WTC11 (cell line): ENCODE measurements around the gene SDF2. TPM values are rescaled to one million over a fixed set of nuclear protein-coding genes. Genes with fewer than 3 reads are reported as not detected.

Experiments
- ATAC-seq: fragments of 200-7000 bp; cut with Tn5 transposase; 2 replicates; pipeline ENCODE4 v1.10.0; 2021; ENCODE audit warnings: mild to moderate bottlenecking, moderate library complexity
- CTCF ChIA-PET: fragments of 300-600 bp; sonication (Branson Sonifier 250); formaldehyde crosslinking; loops from one replicate; lab custom pipeline; 2021; ENCODE audit warnings: antibody characterized with exemption; lab: Charles Lee
- POLR2A ChIA-PET: fragments of 350-600 bp; sonication (Branson Sonifier 250); formaldehyde crosslinking; loops from one replicate; lab custom pipeline; 2021; ENCODE audit warnings: antibody characterized with exemption; lab: Charles Lee
- DNase-seq: peaks from one replicate; pipeline ENCODE4 v3.0.0; 2021; ENCODE audit warnings: low spot score
- H3K27ac Mint-ChIP-seq: 2 replicates; pipeline ENCODE4 v1.8.0; 2021; ENCODE audit warnings: mixed read lengths
- H3K27me3 Mint-ChIP-seq: 2 replicates; pipeline ENCODE4 v1.8.0; 2021; ENCODE audit warnings: low read depth, mild to moderate bottlenecking, moderate library complexity, mixed read lengths
- H3K36me3 Mint-ChIP-seq: 2 replicates; pipeline ENCODE4 v1.8.0; 2021; ENCODE audit warnings: mixed read lengths
- H3K4me1 Mint-ChIP-seq: 2 replicates; pipeline ENCODE4 v1.8.0; 2022; ENCODE audit warnings: mixed read lengths
- H3K4me3 Mint-ChIP-seq: 2 replicates; pipeline ENCODE4 v1.8.0; 2021; ENCODE audit warnings: mild to moderate bottlenecking, moderate library complexity, mixed read lengths
- H3K9me3 Mint-ChIP-seq: 2 replicates; pipeline ENCODE4 v1.8.0; 2021; ENCODE audit warnings: mixed read lengths
- ARID4B ChIP-seq: sonication (generic); formaldehyde crosslinking; IDR thresholded peaks from 2 replicates; pipeline ENCODE4 v1.8.0; 2023; ENCODE audit warnings: missing genetic modification reagents, mild to moderate bottlenecking, borderline replicate concordance
- CBFB ChIP-seq: sonication (generic); formaldehyde crosslinking; IDR thresholded peaks from 2 replicates; pipeline ENCODE4 v1.8.1; 2022; ENCODE audit warnings: mild to moderate bottlenecking, low read depth, missing genetic modification reagents
- CREB1 ChIP-seq: sonication (generic); formaldehyde crosslinking; IDR thresholded peaks from 2 replicates; pipeline ENCODE4 v1.8.0; 2023; ENCODE audit warnings: mild to moderate bottlenecking, missing genetic modification reagents
- ESRRA ChIP-seq: sonication (generic); formaldehyde crosslinking; IDR thresholded peaks from 2 replicates; pipeline ENCODE4 v1.8.1; 2022; ENCODE audit warnings: mild to moderate bottlenecking, missing genetic modification reagents, borderline replicate concordance
- GTF2I ChIP-seq: fragments of 250-450 bp; sonication (Bioruptor Pico); conservative IDR thresholded peaks from 2 replicates; pipeline ENCODE4 v1.4.0; 2021; ENCODE audit warnings: mild to moderate bottlenecking
- HMGA2 ChIP-seq: fragments of 250-450 bp; sonication (Bioruptor Pico); IDR thresholded peaks from 2 replicates; pipeline ENCODE4 v1.4.0; 2021; ENCODE audit warnings: mild to moderate bottlenecking, moderate library complexity
- IRF1 ChIP-seq: sonication (generic); formaldehyde crosslinking; IDR thresholded peaks from 2 replicates; pipeline ENCODE4 v1.8.0; 2023; ENCODE audit warnings: missing genetic modification reagents
- MAX ChIP-seq: sonication (generic); formaldehyde crosslinking; IDR thresholded peaks from 2 replicates; pipeline ENCODE4 v1.8.0; 2022; ENCODE audit warnings: mild to moderate bottlenecking, missing genetic modification reagents
- NFATC4 ChIP-seq: fragments of 250-450 bp; sonication (Bioruptor Pico); IDR thresholded peaks from 2 replicates; pipeline ENCODE4 v1.9.0; 2021; ENCODE audit warnings: mild to moderate bottlenecking
- NR2C2 ChIP-seq: sonication (generic); formaldehyde crosslinking; IDR thresholded peaks from 2 replicates; pipeline ENCODE4 v1.8.0; 2022; ENCODE audit warnings: mild to moderate bottlenecking, missing genetic modification reagents
- SMAD3 ChIP-seq: sonication (generic); formaldehyde crosslinking; IDR thresholded peaks from 2 replicates; pipeline ENCODE4 v1.8.0; 2022; ENCODE audit warnings: missing genetic modification reagents, mild to moderate bottlenecking, borderline replicate concordance
- SP1 ChIP-seq: sonication (generic); formaldehyde crosslinking; conservative IDR thresholded peaks from 2 replicates; pipeline ENCODE4 v1.8.1; 2022; ENCODE audit warnings: missing genetic modification reagents
- TCF7 ChIP-seq: sonication (generic); formaldehyde crosslinking; IDR thresholded peaks from 2 replicates; pipeline ENCODE4 v1.8.0; 2022; ENCODE audit warnings: mild to moderate bottlenecking, low read depth, missing genetic modification reagents, moderate library complexity
- ZNF138 ChIP-seq: sonication (generic); formaldehyde crosslinking; conservative IDR thresholded peaks from 2 replicates; pipeline ENCODE4 v1.8.1; 2022; ENCODE audit warnings: mild to moderate bottlenecking, moderate library complexity, missing genetic modification reagents
- ZNF317 ChIP-seq: sonication (generic); formaldehyde crosslinking; IDR thresholded peaks from 2 replicates; pipeline ENCODE4 v1.8.1; 2023; ENCODE audit warnings: low read depth, mild to moderate bottlenecking, moderate library complexity, missing genetic modification reagents, borderline replicate concordance
- ZNF423 ChIP-seq: fragments of 250-450 bp; sonication (Bioruptor Pico); IDR thresholded peaks from 2 replicates; pipeline ENCODE4 v2.1.2; 2022; ENCODE audit warnings: mild to moderate bottlenecking, moderate library complexity
- total RNA-seq: library from RNA; stranded (reverse); gene quantifications from 3 replicates; pipeline ENCODE4 v1.2.3, GENCODE V29; 2021
- TF ChIP-seq, protein P1 (sequence below): sonication (generic); formaldehyde crosslinking; IDR thresholded peaks from 2 replicates; pipeline ENCODE4 v1.8.1; 2023; ENCODE audit warnings: mild to moderate bottlenecking, missing genetic modification reagents, moderate library complexity
- TF ChIP-seq, protein P2 (sequence below): sonication (generic); formaldehyde crosslinking; IDR thresholded peaks from 2 replicates; pipeline ENCODE4 v1.8.1; 2022; ENCODE audit warnings: missing genetic modification reagents, borderline replicate concordance
- TF ChIP-seq, protein P3 (sequence below): sonication (generic); formaldehyde crosslinking; conservative IDR thresholded peaks from 2 replicates; pipeline ENCODE4 v1.8.1; 2023; ENCODE audit warnings: mild to moderate bottlenecking, low read depth, missing genetic modification reagents, moderate library complexity
- TF ChIP-seq, protein P4 (sequence below): sonication (generic); formaldehyde crosslinking; IDR thresholded peaks from 2 replicates; pipeline ENCODE4 v1.8.0; 2022; ENCODE audit warnings: mild to moderate bottlenecking, missing genetic modification reagents
- TF ChIP-seq, protein P5 (sequence below): fragments of 250-450 bp; sonication (Bioruptor Pico); IDR thresholded peaks from 2 replicates; pipeline ENCODE4 v1.9.0; 2021; ENCODE audit warnings: moderate library complexity, mild to moderate bottlenecking, inconsistent platforms, borderline replicate concordance

Gene SDF2
- total RNA-seq, 1 experiment from 2014 or later: 49.4 TPM

- ATAC-seq: no peak
- DNase-seq: no peak
- Mint-ChIP-seq H3K4me3 (peak overlapping the region; percentile 73), H3K9me3 (no peaks in the 10 kb centered on the region), H3K27me3 (no peaks in the 10 kb centered on the region), H3K36me3 (peaks cover 34% of the 10 kb centered on the region), H3K27ac (peak overlapping the region; percentile 78), H3K4me1 (peaks cover 24% of the 10 kb centered on the region)
- TF ChIP-seq, protein P1, sequence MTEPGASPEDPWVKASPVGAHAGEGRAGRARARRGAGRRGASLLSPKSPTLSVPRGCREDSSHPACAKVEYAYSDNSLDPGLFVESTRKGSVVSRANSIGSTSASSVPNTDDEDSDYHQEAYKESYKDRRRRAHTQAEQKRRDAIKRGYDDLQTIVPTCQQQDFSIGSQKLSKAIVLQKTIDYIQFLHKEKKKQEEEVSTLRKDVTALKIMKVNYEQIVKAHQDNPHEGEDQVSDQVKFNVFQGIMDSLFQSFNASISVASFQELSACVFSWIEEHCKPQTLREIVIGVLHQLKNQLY (CRISPR knock-in tag): no peak
- TF ChIP-seq HMGA2 (CRISPR knock-in tag) (no peak), NFATC4 (CRISPR knock-in tag) (no peak), ZNF423 (no peak), ZNF317 (CRISPR knock-in tag) (no peak)
- TF ChIP-seq, protein P2, sequence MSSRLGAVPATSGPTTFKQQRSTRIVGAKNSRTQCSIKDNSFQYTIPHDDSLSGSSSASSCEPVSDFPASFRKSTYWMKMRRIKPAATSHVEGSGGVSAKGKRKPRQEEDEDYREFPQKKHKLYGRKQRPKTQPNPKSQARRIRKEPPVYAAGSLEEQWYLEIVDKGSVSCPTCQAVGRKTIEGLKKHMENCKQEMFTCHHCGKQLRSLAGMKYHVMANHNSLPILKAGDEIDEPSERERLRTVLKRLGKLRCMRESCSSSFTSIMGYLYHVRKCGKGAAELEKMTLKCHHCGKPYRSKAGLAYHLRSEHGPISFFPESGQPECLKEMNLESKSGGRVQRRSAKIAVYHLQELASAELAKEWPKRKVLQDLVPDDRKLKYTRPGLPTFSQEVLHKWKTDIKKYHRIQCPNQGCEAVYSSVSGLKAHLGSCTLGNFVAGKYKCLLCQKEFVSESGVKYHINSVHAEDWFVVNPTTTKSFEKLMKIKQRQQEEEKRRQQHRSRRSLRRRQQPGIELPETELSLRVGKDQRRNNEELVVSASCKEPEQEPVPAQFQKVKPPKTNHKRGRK (CRISPR knock-in tag): no peak
- POLR2A ChIA-PET: interaction anchor here (1.0 kb wide), 1 partner anchor 16 kb away, joined by 4 read pairs; the partner anchor contains the start of genes SDF2 and SUPT6H
- CTCF ChIA-PET: interaction anchor here (0.7 to 3.0 kb wide), 14 partner anchors 11 to 306 kb away, joined by 3 to 38 read pairs (median 6); partner anchors contain the start of genes ALDOC, PROCA1, RPL23A and SDF2
Observed at GRCh38 chr17:28646039-28646754, 15.5 kb downstream of the SDF2 start.

GRCh38 chr17:28645576-28645939, 16.1 kb downstream of the SDF2 start:
- Mint-ChIP-seq H3K4me3 (peak overlapping the region; percentile 73), H3K4me1 (peaks cover 24% of the 10 kb centered on the region)
- POLR2A ChIA-PET: interaction anchor here (0.7 to 2.4 kb wide), 8 partner anchors 15 to 104 kb away, joined by 3 to 12 read pairs (median 4); partner anchors contain the start of genes NEK8, PROCA1, SDF2 and SUPT6H

More at GRCh38 chr17:28645576-28645939, 16.1 kb downstream of the SDF2 start:
- CTCF ChIA-PET: interaction anchor here (0.7 to 3.0 kb wide), 17 partner anchors 13 to 472 kb away, joined by 3 to 38 read pairs (median 5); partner anchors contain the start of genes ALDOC, IFT20, PIGS and PROCA1
- H3K9me3 Mint-ChIP-seq: no peaks in the 10 kb centered on the region
- TF ChIP-seq TCF7 (CRISPR knock-in tag) (no peak), MAX (CRISPR knock-in tag) (no peak; the same call in 1 of the 2 replicates), SMAD3 (CRISPR knock-in tag) (no peak), ZNF138 (no peak), CREB1 (CRISPR knock-in tag) (no peak), SP1 (CRISPR knock-in tag) (no peak), NR2C2 (no peak), ARID4B (no peak), GTF2I (CRISPR knock-in tag) (no peak), IRF1 (CRISPR knock-in tag) (no peak), CBFB (no peak), ESRRA (CRISPR knock-in tag) (no peak)
- TF ChIP-seq, protein P3, sequence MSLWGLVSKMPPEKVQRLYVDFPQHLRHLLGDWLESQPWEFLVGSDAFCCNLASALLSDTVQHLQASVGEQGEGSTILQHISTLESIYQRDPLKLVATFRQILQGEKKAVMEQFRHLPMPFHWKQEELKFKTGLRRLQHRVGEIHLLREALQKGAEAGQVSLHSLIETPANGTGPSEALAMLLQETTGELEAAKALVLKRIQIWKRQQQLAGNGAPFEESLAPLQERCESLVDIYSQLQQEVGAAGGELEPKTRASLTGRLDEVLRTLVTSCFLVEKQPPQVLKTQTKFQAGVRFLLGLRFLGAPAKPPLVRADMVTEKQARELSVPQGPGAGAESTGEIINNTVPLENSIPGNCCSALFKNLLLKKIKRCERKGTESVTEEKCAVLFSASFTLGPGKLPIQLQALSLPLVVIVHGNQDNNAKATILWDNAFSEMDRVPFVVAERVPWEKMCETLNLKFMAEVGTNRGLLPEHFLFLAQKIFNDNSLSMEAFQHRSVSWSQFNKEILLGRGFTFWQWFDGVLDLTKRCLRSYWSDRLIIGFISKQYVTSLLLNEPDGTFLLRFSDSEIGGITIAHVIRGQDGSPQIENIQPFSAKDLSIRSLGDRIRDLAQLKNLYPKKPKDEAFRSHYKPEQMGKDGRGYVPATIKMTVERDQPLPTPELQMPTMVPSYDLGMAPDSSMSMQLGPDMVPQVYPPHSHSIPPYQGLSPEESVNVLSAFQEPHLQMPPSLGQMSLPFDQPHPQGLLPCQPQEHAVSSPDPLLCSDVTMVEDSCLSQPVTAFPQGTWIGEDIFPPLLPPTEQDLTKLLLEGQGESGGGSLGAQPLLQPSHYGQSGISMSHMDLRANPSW (CRISPR knock-in tag): no peak
- TF ChIP-seq, protein P4, sequence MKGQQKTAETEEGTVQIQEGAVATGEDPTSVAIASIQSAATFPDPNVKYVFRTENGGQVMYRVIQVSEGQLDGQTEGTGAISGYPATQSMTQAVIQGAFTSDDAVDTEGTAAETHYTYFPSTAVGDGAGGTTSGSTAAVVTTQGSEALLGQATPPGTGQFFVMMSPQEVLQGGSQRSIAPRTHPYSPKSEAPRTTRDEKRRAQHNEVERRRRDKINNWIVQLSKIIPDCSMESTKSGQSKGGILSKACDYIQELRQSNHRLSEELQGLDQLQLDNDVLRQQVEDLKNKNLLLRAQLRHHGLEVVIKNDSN (CRISPR knock-in tag): no peak
- TF ChIP-seq, protein P5, sequence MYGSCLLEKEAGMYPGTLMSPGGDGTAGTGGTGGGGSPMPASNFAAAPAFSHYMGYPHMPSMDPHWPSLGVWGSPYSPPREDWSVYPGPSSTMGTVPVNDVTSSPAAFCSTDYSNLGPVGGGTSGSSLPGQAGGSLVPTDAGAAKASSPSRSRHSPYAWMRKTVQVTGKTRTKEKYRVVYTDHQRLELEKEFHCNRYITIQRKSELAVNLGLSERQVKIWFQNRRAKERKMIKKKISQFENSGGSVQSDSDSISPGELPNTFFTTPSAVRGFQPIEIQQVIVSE (CRISPR knock-in tag): no peak
- no peaks in the 10 kb centered on the region for H3K27me3 Mint-ChIP-seq
- peak overlapping the region; percentile 87 for H3K27ac Mint-ChIP-seq
- no peak for ATAC-seq
- peaks cover 39% of the 10 kb centered on the region for H3K36me3 Mint-ChIP-seq
- no peak for DNase-seq
